Stimulated activated CD4-positive, alpha-beta T cell treated with anti-CD3 and anti-CD28 coated beads, Interleukin-2, amount 100 ng/mL, for 4 hours (primary cell): ENCODE data around the gene PRR14L.
"Not testable (repeated sequence)": the region's sequence is repeated elsewhere in the genome, so short reads cannot be mapped to it uniquely, and the experiment has no call there.

ENCODE experiments used
- DNase-seq: peaks from one replicate; pipeline ENCODE4 v3.0.0-alpha.2; 2020; ENCODE audit warnings: low read depth

Gene PRR14L

DNA sequence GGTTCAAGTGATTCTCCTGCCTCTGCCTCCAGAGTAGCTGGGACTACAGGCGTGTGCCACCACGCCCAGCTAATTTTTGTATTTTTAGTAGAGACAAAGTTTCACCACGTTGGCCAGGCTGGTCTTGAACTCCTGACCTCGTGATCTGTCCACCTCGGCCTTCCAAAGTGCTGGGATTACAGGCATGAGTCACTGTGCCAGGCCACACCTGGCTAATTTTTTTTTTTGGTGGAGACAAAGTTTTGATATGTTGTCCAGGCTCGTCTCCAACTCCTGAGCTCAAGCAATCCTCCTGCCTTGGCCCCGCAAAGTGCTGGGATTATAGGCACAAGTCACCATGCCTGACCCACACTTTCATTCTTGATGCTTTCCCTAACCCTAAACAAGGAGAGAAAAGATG, 9.6 kb downstream of the PRR14L start:
- not testable (repeated sequence) for DNase-seq

- DNase-seq = no peak
Observed at GRCh38 chr22:31739795-31740201, 10.1 kb downstream of the PRR14L start.

- DNase-seq = no peak
Observed at GRCh38 chr22:31738566-31738965, 11.4 kb downstream of the PRR14L start.

GRCh38 chr22:31737932-31738331, 12.0 kb downstream of the PRR14L start:
- no peak for DNase-seq

DNA sequence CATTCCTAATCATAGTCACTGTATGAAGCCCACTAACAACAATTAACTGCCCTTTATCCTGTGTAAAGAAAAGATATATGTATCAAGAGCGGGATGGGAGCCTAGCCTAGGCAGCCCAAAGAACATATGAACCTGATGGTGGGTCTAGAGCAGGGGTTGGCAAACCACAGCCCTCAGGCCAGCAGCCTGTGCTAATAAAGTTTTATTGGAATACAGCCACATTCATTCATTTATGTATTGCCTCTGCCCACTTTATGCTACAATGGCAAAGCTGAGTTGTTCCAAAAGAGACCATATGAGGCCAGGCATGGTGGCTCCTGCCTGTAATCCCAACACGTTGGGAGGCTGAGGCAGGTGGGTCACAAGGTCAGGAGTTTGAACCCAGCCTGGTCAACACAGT, 13.5 kb downstream of the PRR14L start:
- DNase-seq = no peak

DNA sequence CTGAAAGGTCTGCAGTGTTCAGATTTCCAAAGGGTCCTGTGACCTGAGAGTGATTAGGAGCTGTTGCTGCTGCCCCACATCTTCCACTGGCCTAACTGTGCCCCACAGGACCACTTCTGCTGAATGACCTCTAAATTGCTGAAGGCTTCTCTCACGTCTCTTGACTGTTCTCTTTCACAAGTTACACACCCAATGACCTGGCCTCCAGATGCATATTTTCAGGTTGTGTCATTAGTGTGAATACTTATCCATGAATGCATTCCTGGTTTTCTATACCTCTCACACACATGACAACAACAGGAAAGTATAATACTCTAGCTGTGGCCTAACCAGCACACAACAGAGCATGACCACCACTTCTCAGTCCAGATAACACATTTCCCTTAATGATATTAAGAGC, 15.4 kb downstream of the PRR14L start:
- DNase-seq = no peak

- no peak for DNase-seq
Observed at GRCh38 chr22:31733580-31734079, 16.3 kb downstream of the PRR14L start.

- DNase-seq = no peak
Observed at GRCh38 chr22:31732089-31732829, 17.7 kb downstream of the PRR14L start.

- DNase-seq = no peak
Observed at GRCh38 chr22:31730344-31730711, 19.6 kb downstream of the PRR14L start.

GRCh38 chr22:31728857-31729256, 21.1 kb downstream of the PRR14L start:
- DNase-seq = no peak

DNA sequence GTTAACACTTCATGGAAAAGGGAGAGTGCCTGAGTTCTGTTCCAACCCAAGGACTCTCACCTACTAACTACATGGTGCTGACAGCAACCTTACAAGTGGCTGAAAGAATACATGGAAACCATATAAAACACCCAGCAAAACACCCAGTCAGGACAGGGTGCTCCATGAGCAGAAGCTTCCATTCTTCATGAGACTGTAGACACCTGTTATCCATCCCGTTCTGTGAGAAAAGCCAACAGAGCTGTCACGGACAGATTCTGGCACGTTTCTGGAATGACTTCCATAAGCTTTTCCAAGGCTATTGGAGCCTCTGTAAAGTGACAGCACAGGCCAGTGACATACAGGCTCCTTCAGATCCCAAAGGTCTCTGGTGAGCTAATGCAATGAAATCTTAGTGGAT, 23.2 kb downstream of the PRR14L start:
- DNase-seq = no peak

DNA sequence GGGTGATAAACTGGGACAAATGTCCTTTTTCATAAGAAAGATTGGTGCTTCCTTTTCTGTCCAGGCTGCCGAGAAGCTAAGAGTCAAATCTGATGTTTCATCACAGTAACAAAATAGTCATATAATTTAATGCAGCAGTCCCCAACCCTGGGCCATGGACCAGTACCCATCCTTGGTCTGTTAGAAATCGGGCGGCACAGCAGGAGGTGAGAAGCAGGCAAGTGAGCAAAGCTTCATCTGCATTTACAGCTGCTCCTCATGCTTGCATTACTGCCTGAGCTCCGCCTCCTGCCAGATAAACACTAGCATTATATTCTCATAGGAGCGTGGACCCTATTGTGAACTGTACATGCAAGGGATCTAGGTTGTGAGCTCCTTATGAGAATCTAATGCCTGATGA, 26.2 kb downstream of the PRR14L start:
- no peak for DNase-seq

DNA sequence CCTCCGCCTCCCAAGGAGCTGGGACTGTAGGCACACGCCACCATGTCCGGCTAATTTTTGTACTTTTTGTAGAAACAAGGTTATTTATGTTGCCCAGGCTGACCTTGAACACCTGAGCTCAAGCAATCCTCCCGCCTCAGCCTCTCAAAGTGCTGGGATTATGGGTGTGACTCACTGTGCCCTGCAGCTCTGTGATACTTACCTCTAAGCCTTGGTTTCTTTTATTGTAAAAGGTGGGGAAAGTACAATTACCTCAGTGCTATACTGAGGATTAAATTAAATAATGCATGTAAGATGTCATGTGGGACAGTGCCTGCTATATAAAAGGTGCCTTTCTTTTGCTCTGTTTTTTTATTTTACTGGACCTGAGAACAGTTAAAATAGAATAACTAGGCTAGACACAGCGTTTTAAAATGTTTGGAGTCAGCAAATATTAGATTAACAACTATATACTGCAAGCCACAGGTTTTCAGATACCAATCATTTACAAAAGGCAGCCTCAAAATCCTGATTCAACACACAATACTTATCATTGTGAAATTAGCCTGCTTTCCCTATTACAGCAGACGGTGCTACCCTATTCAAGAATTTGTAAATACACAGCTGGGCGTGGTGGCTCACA, 30.0 kb downstream of the PRR14L start:
- no peak for DNase-seq

DNA sequence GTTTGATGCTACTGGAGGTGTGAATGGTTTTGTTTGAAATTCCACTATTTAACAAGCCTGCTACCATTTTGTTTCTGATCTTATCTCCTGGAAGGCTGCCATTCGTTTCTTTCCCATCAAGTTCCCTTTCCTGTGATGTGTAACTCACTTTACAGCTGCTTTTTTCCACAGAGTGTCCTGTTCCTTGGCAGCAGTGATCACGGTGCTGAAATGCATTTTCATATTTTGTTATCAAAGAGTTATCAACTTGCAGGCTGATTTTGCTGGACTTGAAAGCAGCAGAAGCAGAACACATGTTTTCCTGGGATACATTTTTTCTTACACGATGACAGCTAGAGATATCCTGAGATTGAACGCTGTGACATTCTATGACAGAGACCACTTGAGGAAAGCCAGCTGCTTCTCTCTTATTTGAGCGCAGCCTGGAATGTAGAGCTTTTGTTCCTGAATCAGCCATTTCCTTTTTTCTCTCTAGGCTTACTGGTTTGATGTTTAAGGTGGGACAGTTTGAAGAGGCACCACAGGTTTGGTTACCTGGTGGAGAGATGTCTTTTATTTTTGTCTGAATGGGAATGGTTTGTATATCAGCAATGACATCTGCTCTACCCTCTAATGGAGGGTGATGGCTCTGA, 34.7 kb downstream of the PRR14L start:
- DNase-seq = no peak

- not testable (repeated sequence) for DNase-seq
Observed at GRCh38 chr22:31711226-31711625, 38.7 kb downstream of the PRR14L start.

- DNase-seq = no peak
Observed at GRCh38 chr22:31707519-31707918, 42.4 kb downstream of the PRR14L start.

DNA sequence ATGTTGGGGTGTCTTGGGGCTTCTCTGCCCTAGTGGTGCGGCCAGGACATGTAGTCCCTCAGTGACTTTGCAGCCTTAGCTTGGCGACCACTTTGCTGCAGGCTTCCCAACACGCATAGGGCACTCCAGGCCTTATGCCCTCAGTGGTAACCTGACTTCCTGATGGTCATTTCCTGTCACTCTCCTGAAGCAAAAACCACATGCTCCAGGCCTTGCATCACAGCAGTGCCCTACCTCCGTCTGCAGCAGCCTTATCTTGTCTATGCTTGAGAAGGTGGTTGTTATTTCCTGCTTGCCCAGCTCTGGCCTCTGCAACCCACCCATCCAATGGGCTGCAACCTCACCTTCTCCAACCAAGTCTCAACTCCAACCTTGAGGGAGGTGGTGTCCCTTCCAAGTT, 54.5 kb downstream of the PRR14L start:
- no peak for DNase-seq

DNA sequence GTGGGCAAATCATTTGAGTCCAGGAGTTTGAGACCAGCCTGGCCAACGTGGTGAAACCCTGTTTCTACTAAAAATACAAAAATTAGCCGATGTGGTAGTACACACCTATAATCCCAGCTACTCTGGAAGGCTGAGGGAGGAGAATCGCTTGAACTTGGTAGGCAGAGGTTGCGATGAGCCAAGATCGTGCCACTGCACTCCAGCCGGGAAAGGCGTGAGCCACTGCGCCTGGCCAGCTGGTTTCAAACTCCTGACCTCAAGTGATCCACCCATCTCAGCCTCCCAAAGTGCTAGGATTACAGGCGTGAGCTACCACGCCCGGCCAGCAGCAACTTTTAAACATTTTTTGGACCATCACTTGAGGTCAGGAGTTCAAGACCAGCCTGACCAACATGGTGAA, 55.9 kb downstream of the PRR14L start:
- not testable (repeated sequence) for DNase-seq

DNA sequence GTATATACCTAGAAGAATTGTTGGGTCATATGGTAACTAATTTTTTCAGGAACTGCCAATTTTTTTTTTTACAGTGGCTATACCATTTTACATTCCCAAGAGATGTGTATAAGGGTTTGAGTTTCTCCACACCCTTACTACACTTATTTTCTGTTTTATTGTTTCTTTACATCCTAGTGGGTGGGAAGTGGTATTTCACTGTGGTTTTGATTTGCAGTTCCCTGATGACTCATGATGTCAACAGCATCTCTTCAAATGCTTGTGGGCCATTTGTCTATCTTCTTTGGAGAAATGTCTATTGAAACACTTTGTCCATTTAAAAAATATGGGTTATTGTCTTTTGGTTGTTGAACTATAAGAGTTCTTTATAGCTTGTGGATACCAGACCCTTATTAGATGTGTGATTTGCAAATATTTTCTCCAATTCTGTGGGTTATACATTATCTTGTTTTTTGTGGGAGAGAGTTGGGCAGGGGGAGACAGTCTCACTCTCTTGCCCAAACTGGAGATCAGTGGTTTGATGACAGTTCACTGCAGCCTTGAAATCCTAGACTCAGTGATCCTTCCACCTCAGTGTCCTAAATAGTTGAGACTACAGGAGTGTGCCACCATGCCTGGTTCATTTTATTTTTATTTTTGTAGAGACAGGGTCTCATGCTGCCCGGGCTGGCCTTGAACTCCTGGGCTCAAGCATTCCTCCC, 57.6 kb downstream of the PRR14L start:
- no peak for DNase-seq

DNA sequence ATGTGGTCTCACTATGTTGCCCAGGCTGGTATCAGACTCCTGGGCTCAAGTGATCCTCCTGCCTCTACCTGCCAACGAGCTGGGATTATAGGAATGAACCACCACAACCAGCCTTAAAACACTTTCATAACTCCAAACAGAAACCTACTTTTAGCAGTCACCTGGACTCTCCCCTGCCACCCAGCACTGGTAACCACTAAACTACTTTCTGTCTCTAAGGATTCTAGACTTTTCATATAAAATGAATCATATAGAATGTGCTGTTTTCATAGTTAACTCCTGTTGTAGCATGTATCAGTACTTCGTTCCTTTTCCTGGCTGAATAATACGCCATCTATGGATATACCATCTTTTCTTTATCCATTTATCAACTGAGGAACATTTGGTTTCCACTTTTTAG, 58.5 kb downstream of the PRR14L start:
- no peak for DNase-seq

GRCh38 chr22:31683181-31684105, 66.5 kb downstream of the PRR14L start:
- no peak for DNase-seq

DNA sequence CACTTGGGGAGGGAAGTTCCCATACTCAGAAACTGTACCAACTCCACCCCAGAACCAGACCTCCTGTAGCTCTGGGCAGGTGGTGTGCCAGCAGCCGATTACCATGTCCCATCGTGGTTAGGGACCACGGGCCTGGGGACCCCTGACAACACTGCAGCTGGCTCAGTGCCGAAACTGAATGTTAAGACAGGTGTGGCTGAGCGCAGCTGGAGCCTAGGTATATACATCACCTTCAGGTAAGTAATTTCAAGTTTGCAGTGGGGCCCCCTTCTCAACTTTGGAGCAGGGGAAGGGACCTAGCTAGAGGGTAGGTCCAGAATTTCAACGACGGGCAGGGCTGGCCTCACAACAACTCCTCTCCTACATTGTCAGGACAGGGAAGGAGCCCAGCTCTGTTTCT, 67.2 kb downstream of the PRR14L start:
- DNase-seq = no peak
